Right renal cortex interstitium (tissue), 3 donors: ENCODE measurements around the gene RNF14. TPM values are rescaled to one million over a fixed set of nuclear protein-coding genes. Genes with fewer than 3 reads are reported as not detected.
"Not testable (repeated sequence)": the region's sequence is repeated elsewhere in the genome, so short reads cannot be mapped to it uniquely, and the experiment has no call there.

Experiments
- DNase-seq, 3 donors: peaks; one replicate each; pipeline ENCODE4 v3.0.0-alpha.2; 2013; ENCODE audit warnings: low read depth in 3 of 3, low spot score in 2 of 3
- polyA plus RNA-seq, 3 donors: library from polyadenylated mRNA; unstranded; fragments of 120-200 nt; gene quantifications; one replicate each; pipeline ENCODE4 v1.2.1, GENCODE V29; 2013; ENCODE audit not compliant: insufficient read length in 3 of 3

RNF14 gene
- polyA plus RNA-seq, 3 donors: 64.3 to 69.5 (median 67.9) TPM

- peak in 2 of 3 donors; percentile 56 to 57 for DNase-seq
These were observed 44.0 kb downstream of the RNF14 start, which contains the start of gene GNPDA1 for GRCh38 chr5:142012792-142013388. Gene GNPDA1, minus strand, starts transcription at chr5:142013027. Its CDS starts 992 bp downstream, at chr5:142012035.

- DNase-seq: no peak
These were observed 45.0 kb downstream of the RNF14 start for GRCh38 chr5:142013734-142014521.

GRCh38 chr5:142014911-142015584 lies 46.1 kb downstream of the RNF14 start:
- no peak for DNase-seq

- DNase-seq: no peak
These were observed 47.1 kb downstream of the RNF14 start for GRCh38 chr5:142015781-142016533.

- no peak for DNase-seq
These were observed 47.7 kb downstream of the RNF14 start for GRCh38 chr5:142016556-142016955.

GRCh38 chr5:142017832-142018427 lies 49.0 kb downstream of the RNF14 start:
- DNase-seq: no peak

GRCh38 chr5:142020122-142020659 lies 51.3 kb downstream of the RNF14 start:
- no peak for DNase-seq

- DNase-seq: no peak
These were observed 54.9 kb downstream of the RNF14 start for GRCh38 chr5:142023836-142024235.

- DNase-seq: peak; percentile 66 to 78 (median 69)
These were observed 55.9 kb downstream of the RNF14 start for GRCh38 chr5:142024771-142025304.

- no peak for DNase-seq
These were observed 56.7 kb downstream of the RNF14 start for GRCh38 chr5:142025637-142026036.

- DNase-seq: no peak
These were observed 63.2 kb downstream of the RNF14 start for GRCh38 chr5:142032150-142032549.

GRCh38 chr5:142032747-142033631 lies 64.1 kb downstream of the RNF14 start:
- DNase-seq: no peak

- not testable (repeated sequence) for DNase-seq
These were observed 65.0 kb downstream of the RNF14 start for GRCh38 chr5:142033632-142034567.

GRCh38 chr5:142034994-142035393 lies 66.1 kb downstream of the RNF14 start:
- no peak for DNase-seq

GRCh38 chr5:142036918-142037317 lies 68.0 kb downstream of the RNF14 start:
- no peak for DNase-seq

- DNase-seq: not testable (repeated sequence)
These were observed 68.7 kb downstream of the RNF14 start for GRCh38 chr5:142037599-142037998.

- DNase-seq: no peak
These were observed 69.8 kb downstream of the RNF14 start for GRCh38 chr5:142038735-142039134.
